SU-DHL-6 (cell line): ENCODE data around the gene COL5A1.

ENCODE experiments used
- H2AFZ ChIP-seq: fragments of 200-600 bp; sonication (generic); 2 replicates; pipeline ENCODE4 v1.6.1; 2014; ENCODE audit warnings: low read depth, mild to moderate bottlenecking, moderate library complexity, mixed read lengths, antibody characterized with exemption, low read length; ENCODE audit not compliant: severe bottlenecking
- H3F3A ChIP-seq: fragments of 200-600 bp; shearing (Covaris generic); 2 replicates; pipeline ENCODE4 v1.6.0; 2016; ENCODE audit warnings: antibody characterized with exemption, mild to moderate bottlenecking; ENCODE audit not compliant: insufficient read depth
- H3K27ac ChIP-seq: fragments of 200-600 bp; sonication (generic); 2 replicates; pipeline ENCODE4 v1.5.1; 2016; ENCODE audit warnings: low read depth, mild to moderate bottlenecking, low read length, moderate library complexity, mixed read lengths
- H3K27me3 ChIP-seq: fragments of 200-600 bp; sonication (generic), shearing (Covaris generic); 2 replicates; pipeline ENCODE4 v1.6.0; 2014; ENCODE audit warnings: mild to moderate bottlenecking, low read length
- H3K36me3 ChIP-seq: fragments of 200-600 bp; sonication (generic); 2 replicates; pipeline ENCODE4 v1.6.1; 2014; ENCODE audit warnings: mild to moderate bottlenecking, low read length, mixed read lengths
- H3K4me2 ChIP-seq: fragments of 300-600, 200-600 bp; shearing (Covaris generic), sonication (generic); 2 replicates; pipeline ENCODE4 v1.6.0; 2014; ENCODE audit warnings: low read length, low read depth, mild to moderate bottlenecking; ENCODE audit not compliant: poor library complexity, severe bottlenecking
- H3K4me3 ChIP-seq: fragments of 200-600 bp; sonication (generic); 2 replicates; pipeline ENCODE4 v1.5.1; 2014; ENCODE audit warnings: antibody characterized with exemption, low read length, mild to moderate bottlenecking, mixed read lengths; ENCODE audit not compliant: insufficient read depth, poor library complexity, severe bottlenecking
- H3K79me2 ChIP-seq: fragments of 200-600 bp; sonication (generic); 2 replicates; pipeline ENCODE4 v1.6.1; 2014; ENCODE audit warnings: mild to moderate bottlenecking, low read length, moderate library complexity; ENCODE audit not compliant: insufficient read depth
- H3K9ac ChIP-seq: fragments of 200-600 bp; sonication (generic); 2 replicates; pipeline ENCODE4 v1.7.0; 2014; ENCODE audit warnings: mild to moderate bottlenecking, low read length
- H3K9me2 ChIP-seq: fragments of 200-600 bp; sonication (generic); replicated peaks from 2 replicates; pipeline ENCODE4 v1.6.1; 2014; ENCODE audit warnings: low read length; ENCODE audit not compliant: insufficient read depth
- H3K9me3 ChIP-seq: fragments of 200-600 bp; sonication (generic); 2 replicates; pipeline ENCODE4 v1.6.1; 2014; ENCODE audit warnings: low read length, mixed read lengths; ENCODE audit not compliant: insufficient read depth
- H4K20me1 ChIP-seq: fragments of 200-600 bp; sonication (generic); 2 replicates; pipeline ENCODE4 v1.6.1; 2014; ENCODE audit warnings: low read depth, mild to moderate bottlenecking, antibody characterized with exemption, low read length, moderate library complexity, mixed read lengths
- CTCF ChIP-seq: fragments of 200-600 bp; sonication (generic); IDR thresholded peaks from one replicate; pipeline ENCODE4 v1.5.1; 2017; ENCODE audit warnings: antibody characterized with exemption, mild to moderate bottlenecking, low read length, moderate library complexity; ENCODE audit not compliant: insufficient read depth, poor library complexity, severe bottlenecking
- EZH2phosphoT487 ChIP-seq: fragments of 200-600 bp; sonication (generic), shearing (Covaris generic); conservative IDR thresholded peaks from 2 replicates; pipeline ENCODE4 v1.6.1; 2018; ENCODE audit warnings: mild to moderate bottlenecking, antibody characterized with exemption, low read length, moderate library complexity, mixed read lengths

The COL5A1 gene

GRCh38 chr9:134662143-134662876 is 20.7 kb downstream of the COL5A1 start:
- H4K20me1 ChIP-seq, result no peaks in the 10 kb centered on the region
- TF ChIP-seq EZH2phosphoT487 (no peak), CTCF (no peak)
- H3F3A ChIP-seq, result no peaks in the 10 kb centered on the region
- H3K9ac ChIP-seq, result no peak overlapping the region
- no peaks in the 10 kb centered on the region for H3K36me3 ChIP-seq
- H3K9me3 ChIP-seq, result peaks cover 15% of the 10 kb centered on the region; the same call in 1 of the 2 replicates
- no peak overlapping the region for H3K27ac ChIP-seq
- no peak overlapping the region for H3K4me3 ChIP-seq
- no peak overlapping the region for H2AFZ ChIP-seq
- H3K4me2 ChIP-seq, result no peak overlapping the region
- H3K9me2 ChIP-seq, result no peaks in the 10 kb centered on the region
- H3K79me2 ChIP-seq, result no peaks in the 10 kb centered on the region
- H3K27me3 ChIP-seq, result no peaks in the 10 kb centered on the region

DNA sequence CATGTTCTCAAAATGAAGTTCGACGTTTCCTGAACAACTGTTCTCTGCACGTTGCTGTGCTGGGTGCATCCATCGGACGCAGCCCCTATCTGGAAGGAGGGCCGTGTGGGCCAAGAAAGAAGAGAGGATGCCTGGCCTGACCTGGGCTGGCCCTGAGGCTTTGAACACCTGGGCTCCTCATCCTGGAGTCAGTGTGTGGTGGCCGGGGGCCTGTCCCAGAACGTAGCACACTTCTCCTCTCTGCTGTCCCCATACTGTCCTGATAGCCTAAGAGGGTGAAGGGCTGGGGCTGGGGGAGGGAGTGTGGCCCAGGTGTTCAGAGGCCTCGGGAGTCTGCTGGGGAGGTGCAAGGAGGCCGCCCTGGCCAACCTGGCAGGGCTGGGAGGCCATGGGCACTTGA is 21.5 kb downstream of the COL5A1 start:
- Histone ChIP-seq H3K9ac (no peak overlapping the region), H3K27me3 (no peaks in the 10 kb centered on the region), H4K20me1 (no peaks in the 10 kb centered on the region), H3K4me2 (no peak overlapping the region), H3K27ac (no peak overlapping the region), H3F3A (no peaks in the 10 kb centered on the region), H3K9me2 (no peaks in the 10 kb centered on the region), H3K36me3 (no peaks in the 10 kb centered on the region), H2AFZ (no peak overlapping the region), H3K4me3 (no peak overlapping the region), H3K79me2 (no peaks in the 10 kb centered on the region), H3K9me3 (peaks cover 15% of the 10 kb centered on the region; the same call in 1 of the 2 replicates)
- TF ChIP-seq CTCF, result no peak
- TF ChIP-seq EZH2phosphoT487, result no peak

- Histone ChIP-seq H3K27me3 (no peaks in the 10 kb centered on the region), H3K4me3 (no peak overlapping the region), H3F3A (no peaks in the 10 kb centered on the region), H2AFZ (no peak overlapping the region), H3K36me3 (no peaks in the 10 kb centered on the region), H3K27ac (no peak overlapping the region), H3K9me3 (peaks cover 15% of the 10 kb centered on the region; the same call in 1 of the 2 replicates), H3K9me2 (no peaks in the 10 kb centered on the region), H3K9ac (no peak overlapping the region), H3K4me2 (no peak overlapping the region), H3K79me2 (no peaks in the 10 kb centered on the region), H4K20me1 (no peaks in the 10 kb centered on the region)
- TF ChIP-seq CTCF (no peak), EZH2phosphoT487 (no peak)
These were observed 22.3 kb downstream of the COL5A1 start for GRCh38 chr9:134663753-134664415.
